Activated B cell treated with CpG ODN at 0.5 μM for 24 hours (primary cell): ENCODE measurements around the gene HACD4. TPM values are rescaled to one million over a fixed set of nuclear protein-coding genes. Genes with fewer than 3 reads are reported as not detected.

Experiments
- ATAC-seq: fragments of 200-7000 bp; cut with Tn5 transposase; one replicate; pipeline ENCODE4 v1.10.0; 2021; ENCODE audit warnings: low read depth, mild to moderate bottlenecking, moderate library complexity
- CTCF ChIA-PET: fragments of 350-600 bp; sonication (Branson Sonifier 250); formaldehyde crosslinking; loops from one replicate; lab custom pipeline; 2021; ENCODE audit warnings: antibody characterized with exemption; lab: Charles Lee
- POLR2A ChIA-PET: fragments of 350-600 bp; sonication (Branson Sonifier 250); formaldehyde crosslinking; loops from one replicate; lab custom pipeline; 2021; ENCODE audit warnings: antibody characterized with exemption; lab: Charles Lee
- DNase-seq: peaks from one replicate; pipeline ENCODE4 v3.0.0; 2022
- H3K27ac Mint-ChIP-seq: one replicate; pipeline ENCODE4 v1.8.0; 2020; ENCODE audit warnings: mixed read lengths
- H3K27me3 Mint-ChIP-seq: one replicate; pipeline ENCODE4 v1.8.0; 2021; ENCODE audit warnings: mixed read lengths
- H3K36me3 Mint-ChIP-seq: one replicate; pipeline ENCODE4 v1.8.0; 2021; ENCODE audit warnings: low read depth, mixed read lengths
- H3K4me1 Mint-ChIP-seq: one replicate; pipeline ENCODE4 v1.8.0; 2021; ENCODE audit warnings: mixed read lengths
- H3K4me3 Mint-ChIP-seq: one replicate; pipeline ENCODE4 v1.8.0; 2020; ENCODE audit warnings: mild to moderate bottlenecking, mixed read lengths
- H3K9me3 Mint-ChIP-seq: one replicate; pipeline ENCODE4 v1.8.0; 2020; ENCODE audit warnings: mixed read lengths
- CTCF ChIP-seq: fragments of 200-600 bp; IDR thresholded peaks from one replicate; pipeline ENCODE4 v1.8.0; 2022; ENCODE audit warnings: antibody characterized with exemption, mild to moderate bottlenecking
- intact Hi-C: fragments of 100-400 bp; cut with micrococcal nuclease; formaldehyde crosslinking; loops from one replicate; pipeline ENCODE4 v1.15.1; 2024
- total RNA-seq: library from RNA; stranded (reverse); gene quantifications from 2 replicates; pipeline ENCODE4 v1.2.3, GENCODE V29; 2022

Gene HACD4
- total RNA-seq, 1 donor from 2014 or later, result 4.1 TPM

- peaks cover 19% of the 10 kb centered on the region for H3K36me3 Mint-ChIP-seq
- CTCF ChIA-PET, result no interaction called here
- intact Hi-C loops, result no loop called here
- H3K27ac Mint-ChIP-seq, result no peak overlapping the region
- H3K4me1 Mint-ChIP-seq, result no peaks in the 10 kb centered on the region
- no peak for DNase-seq
- no peaks in the 10 kb centered on the region for H3K9me3 Mint-ChIP-seq
- no peak for TF ChIP-seq CTCF
- no peak overlapping the region for H3K4me3 Mint-ChIP-seq
- POLR2A ChIA-PET, result no interaction called here
- no peaks in the 10 kb centered on the region for H3K27me3 Mint-ChIP-seq
- no peak for ATAC-seq
Measured at GRCh38 chr9:20987521-20987920, 43.9 kb downstream of the HACD4 start.

GRCh38 chr9:20985851-20986600, 45.4 kb downstream of the HACD4 start:
- ChIA-PET CTCF (no interaction called here), POLR2A (no interaction called here)
- DNase-seq (no peak), ATAC-seq (no peak)
- Mint-ChIP-seq H3K4me1 (peaks cover 8% of the 10 kb centered on the region), H3K4me3 (no peak overlapping the region), H3K27me3 (no peaks in the 10 kb centered on the region), H3K27ac (no peak overlapping the region), H3K36me3 (peaks cover 21% of the 10 kb centered on the region), H3K9me3 (no peaks in the 10 kb centered on the region)
- intact Hi-C loops, result no loop called here
- TF ChIP-seq CTCF, result no peak

DNA sequence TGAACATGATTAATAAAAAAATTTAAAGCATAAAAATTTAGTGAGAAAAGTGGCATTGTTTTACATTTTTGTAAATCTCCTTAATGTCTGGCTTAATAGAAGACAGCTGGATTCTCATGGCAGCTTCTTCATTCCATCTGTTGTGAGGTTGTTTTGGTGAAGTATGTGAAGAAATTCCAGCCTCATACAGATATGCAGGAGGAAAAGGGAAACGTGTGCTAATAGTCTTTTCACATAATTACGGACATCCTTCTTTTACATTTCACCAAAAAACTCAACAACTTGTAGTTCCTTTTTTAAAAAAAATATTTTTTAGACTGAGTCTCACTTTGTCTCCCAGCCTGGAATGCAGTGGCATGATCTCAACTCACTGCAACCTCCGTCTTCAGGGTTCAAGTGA, 46.9 kb downstream of the HACD4 start:
- POLR2A ChIA-PET, result no interaction called here
- intact Hi-C loops, result no loop called here

DNA sequence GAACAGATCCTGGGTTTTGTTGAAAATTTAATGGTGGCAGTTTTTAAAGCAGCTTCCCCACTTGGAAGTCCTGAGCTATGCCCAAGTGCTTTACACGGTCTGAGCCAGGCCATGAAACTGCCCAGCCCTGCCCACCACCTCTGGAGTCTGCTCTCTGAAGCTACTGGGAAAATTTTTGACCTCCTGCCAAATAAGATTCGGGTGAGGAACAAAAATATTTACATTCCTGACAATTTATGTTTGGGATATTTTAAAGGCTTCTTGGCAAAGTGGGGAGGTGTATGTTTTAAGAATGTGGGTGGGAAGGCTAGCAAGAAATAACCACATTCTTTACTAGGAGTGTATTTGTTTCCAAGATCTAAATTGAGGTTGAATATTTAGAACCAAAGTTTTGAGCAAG, 50.0 kb downstream of the HACD4 start:
- no peak overlapping the region for H3K4me3 Mint-ChIP-seq
- no peak for TF ChIP-seq CTCF
- POLR2A ChIA-PET, result no interaction called here
- intact Hi-C loops, result no loop called here
- ATAC-seq (no peak), DNase-seq (no peak)
- no peak overlapping the region for H3K27ac Mint-ChIP-seq
- H3K36me3 Mint-ChIP-seq, result peaks cover 21% of the 10 kb centered on the region
- H3K9me3 Mint-ChIP-seq, result no peaks in the 10 kb centered on the region
- no peaks in the 10 kb centered on the region for H3K27me3 Mint-ChIP-seq
- peaks cover 14% of the 10 kb centered on the region for H3K4me1 Mint-ChIP-seq
- CTCF ChIA-PET, result no interaction called here

More for the DNA sequence above, 46.9 kb downstream of the HACD4 start:
- no peaks in the 10 kb centered on the region for H3K27me3 Mint-ChIP-seq
- CTCF ChIA-PET, result no interaction called here
- ATAC-seq, result no peak
- H3K27ac Mint-ChIP-seq, result no peak overlapping the region
- H3K4me3 Mint-ChIP-seq, result no peak overlapping the region
- H3K36me3 Mint-ChIP-seq, result peaks cover 10% of the 10 kb centered on the region
- TF ChIP-seq CTCF, result no peak
- no peaks in the 10 kb centered on the region for H3K9me3 Mint-ChIP-seq
- DNase-seq, result no peak
- H3K4me1 Mint-ChIP-seq, result peaks cover 14% of the 10 kb centered on the region

DNA sequence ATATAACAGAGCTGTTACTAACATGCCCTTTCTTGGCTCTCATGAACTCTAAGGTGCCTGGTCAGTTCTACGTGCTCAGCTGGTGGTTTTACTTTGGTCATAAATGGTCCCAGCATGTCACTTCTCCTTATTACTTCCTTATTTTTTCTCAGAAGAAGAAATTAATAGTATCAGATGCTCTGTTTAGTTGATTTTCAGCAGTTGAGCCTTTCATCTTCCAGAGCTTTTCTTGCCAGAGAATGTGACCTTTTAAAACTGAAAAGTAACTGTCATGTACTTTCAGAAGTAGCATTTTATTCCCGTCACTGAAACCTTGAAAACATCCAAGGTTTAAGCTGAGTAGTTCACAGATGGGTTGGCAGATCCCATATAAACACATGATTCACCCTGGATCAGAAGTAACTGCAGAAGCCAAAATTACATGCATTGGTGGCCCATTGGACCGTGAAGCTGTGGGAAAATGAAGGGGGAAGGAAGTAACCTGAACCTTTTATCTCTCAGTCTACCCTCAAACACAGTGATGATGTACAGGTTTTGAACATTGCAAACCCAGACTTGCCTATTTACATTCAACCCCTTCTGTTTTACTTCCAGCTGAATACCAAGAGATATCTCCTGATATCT, 50.5 kb downstream of the HACD4 start:
- H3K27me3 Mint-ChIP-seq, result no peaks in the 10 kb centered on the region
- ChIA-PET CTCF (no interaction called here), POLR2A (no interaction called here)
- intact Hi-C loops, result no loop called here
- no peaks in the 10 kb centered on the region for H3K9me3 Mint-ChIP-seq
- peaks cover 24% of the 10 kb centered on the region for H3K36me3 Mint-ChIP-seq
- no peak for TF ChIP-seq CTCF
- ATAC-seq (no peak), DNase-seq (no peak)
- no peak overlapping the region for H3K27ac Mint-ChIP-seq
- H3K4me1 Mint-ChIP-seq, result peaks cover 14% of the 10 kb centered on the region
- H3K4me3 Mint-ChIP-seq, result no peak overlapping the region
